Esophagus squamous epithelium (tissue), 4 donors: Measurements from ENCODE around the gene TBC1D17.

Source experiments
- CTCF ChIP-seq, 6 experiments: fragments of 450-650 bp in 4 of 6; fragments of 200-600 bp in 2 of 6; sonication (generic) in 2 of 6; IDR thresholded peaks; one replicate each; pipeline ENCODE4 v1.5.1; 2016 to 2019; ENCODE audit warnings: antibody characterized with exemption in 6 of 6, mild to moderate bottlenecking in 4 of 6, moderate library complexity in 4 of 6
- POLR2A ChIP-seq, 4 donors: fragments of 450-650 bp; IDR thresholded peaks; one replicate each; pipeline ENCODE4 v1.6.1; 2017; ENCODE audit warnings: antibody characterized with exemption in 4 of 4, mild to moderate bottlenecking in 4 of 4, moderate library complexity in 3 of 4

GRCh38 chr19:49873129-49873521 lies 4.4 kb upstream of the TBC1D17 start:
- TF ChIP-seq POLR2A (IDR thresholded peaks at IDR 0.05), result no peak
- TF ChIP-seq CTCF (IDR thresholded peaks at IDR 0.05), result no peak
